Heart left ventricle (tissue), 16 donors: ENCODE measurements around the gene NAPA. TPM values are rescaled to one million over a fixed set of nuclear protein-coding genes. Genes with fewer than 3 reads are reported as not detected.

Experiments used
- ATAC-seq, 4 donors: fragments of 200-7000 bp; cut with Tn5 transposase; one replicate each; pipeline ENCODE4 v1.9.1; 2020 to 2022; ENCODE audit warnings: moderate library complexity in 4 of 4, mild to moderate bottlenecking in 3 of 4, moderate number of reproducible peaks in 1 of 4
- DNase-seq, 5 donors: peaks; one replicate each; pipeline ENCODE4 v3.0.0-alpha.2; 2020
- H3K27ac ChIP-seq, 12 donors: fragments of 200-600 bp; sonication (generic) in 4 of 12; one replicate each; pipeline versions ENCODE4 v1.5.0 to v1.8.0; 2016 to 2022; ENCODE audit warnings: mild to moderate bottlenecking in 2 of 12
- H3K27me3 ChIP-seq, 9 donors: fragments of 200-600 bp; sonication (generic) in 2 of 9; one replicate each; pipeline versions ENCODE4 v1.5.1 to v1.8.0; 2016 to 2022; ENCODE audit warnings: mild to moderate bottlenecking in 3 of 9
- H3K36me3 ChIP-seq, 9 donors: fragments of 200-600 bp; sonication (generic) in 2 of 9; one replicate each; pipeline versions ENCODE4 v1.5.0 to v1.8.0; 2018 to 2022; ENCODE audit warnings: mild to moderate bottlenecking in 2 of 9
- H3K4me1 ChIP-seq, 12 donors: fragments of 200-600 bp; sonication (generic) in 4 of 12; one replicate each; pipeline versions ENCODE4 v1.5.0 to v1.8.0; 2016 to 2022; ENCODE audit warnings: mild to moderate bottlenecking in 3 of 12
- H3K4me3 ChIP-seq, 12 donors: fragments of 200-600 bp; sonication (generic) in 4 of 12; one replicate each; pipeline versions ENCODE4 v1.5.0 to v1.8.0; 2017 to 2022; ENCODE audit warnings: mild to moderate bottlenecking in 9 of 12, moderate library complexity in 4 of 12
- H3K9me3 ChIP-seq, 12 donors: fragments of 200-600 bp; sonication (generic) in 4 of 12; one replicate each; pipeline versions ENCODE4 v1.5.0 to v1.8.0; 2016 to 2022; ENCODE audit warnings: mild to moderate bottlenecking in 1 of 12
- CTCF ChIP-seq, 12 donors: fragments of 200-600 bp; sonication (generic) in 4 of 12; IDR thresholded peaks; one replicate each; pipeline versions ENCODE4 v1.5.0 to v1.8.0; 2018 to 2022; ENCODE audit warnings: antibody characterized with exemption in 12 of 12, mild to moderate bottlenecking in 5 of 12
- POLR2A ChIP-seq, 2 donors: fragments of 450-650 bp; IDR thresholded peaks; one replicate each; pipeline ENCODE4 v1.6.1; 2017; ENCODE audit warnings: antibody characterized with exemption in 2 of 2, mild to moderate bottlenecking in 2 of 2, moderate library complexity in 2 of 2
- WGBS, 4 donors: extraction: QIAGEN DNeasy Blood & Tissue Kit in 2 of 4; methylation state at CpG; one replicate each; pipeline versions ENCODE4 v1.1.5 to v1.1.7; 2013 to 2018; 5-methylcytosine and 5-hydroxymethylcytosine counted together
- intact Hi-C, 10 donors: fragments of 100-400 bp; cut with DNase I; formaldehyde crosslinking; loops; one replicate each; pipeline versions ENCODE4 v1.11.1 to v1.14.2; 2022
- polyA plus RNA-seq, 2 donors: library from polyadenylated mRNA; stranded (reverse); fragments of 200-250 nt; gene quantifications; one replicate each; pipeline ENCODE4 v1.2.3, GENCODE V29; 2013
- total RNA-seq, 9 donors: library from RNA; depleted of rRNA in 2 of 9; stranded (reverse); fragments of >200 nt in 2 of 9; fragmentation: NEBNext Ultra II Directional in 3 of 9; extraction: Animal tissue kit (Norgen Biotek cat#: 25700) in 3 of 9; gene quantifications; one replicate each; pipeline versions ENCODE4 v1.1.0 to v1.2.4, GENCODE V29; 2016 to 2023
- donor health status: ischemic (EF 13 %, LVEDD 7.1; RV severe dilation, severe dysfunction).
- donor health status: healthy with polysubstance abuse.
- donor health status: DM: no; HTN: yes; CAD: no.
- donor health status: DM: no; HTN: no; CAD: no.
- donor health status: ischemic (EF 25% LVEDD 6.9; RV normal size, moderate dysfunction).
- donor health status: ischemic (EF 25% LVEDD 5.7; RV mildly dilated, moderate dysfunction).
- donor health status: healthy.
- donor health status: DM: yes; HTN: yes; CAD: no.
- donor health status: ischemic (EF 35%, LVEDD 5.7; RV mildly dilated, moderate dysfunction).
- donor health status: nonischemic (EF 11% LVEDD 7.7; RV severe dilation, severe dysfunction).
- donor health status: DM: yes; HTN: yes; CAD: no.
- donor health status: PGD.
- donor health status: ischemic (EF 29% LVEDD 5.4; RV normal size, mild dysfunction).
- donor health status: nonischemic (EF 23%, LVEDD 6.1; RV moderate dilation, normal function).

NAPA gene
- total and polyA plus RNA-seq, 11 donors = 113 to 238 (median 122) TPM

DNA sequence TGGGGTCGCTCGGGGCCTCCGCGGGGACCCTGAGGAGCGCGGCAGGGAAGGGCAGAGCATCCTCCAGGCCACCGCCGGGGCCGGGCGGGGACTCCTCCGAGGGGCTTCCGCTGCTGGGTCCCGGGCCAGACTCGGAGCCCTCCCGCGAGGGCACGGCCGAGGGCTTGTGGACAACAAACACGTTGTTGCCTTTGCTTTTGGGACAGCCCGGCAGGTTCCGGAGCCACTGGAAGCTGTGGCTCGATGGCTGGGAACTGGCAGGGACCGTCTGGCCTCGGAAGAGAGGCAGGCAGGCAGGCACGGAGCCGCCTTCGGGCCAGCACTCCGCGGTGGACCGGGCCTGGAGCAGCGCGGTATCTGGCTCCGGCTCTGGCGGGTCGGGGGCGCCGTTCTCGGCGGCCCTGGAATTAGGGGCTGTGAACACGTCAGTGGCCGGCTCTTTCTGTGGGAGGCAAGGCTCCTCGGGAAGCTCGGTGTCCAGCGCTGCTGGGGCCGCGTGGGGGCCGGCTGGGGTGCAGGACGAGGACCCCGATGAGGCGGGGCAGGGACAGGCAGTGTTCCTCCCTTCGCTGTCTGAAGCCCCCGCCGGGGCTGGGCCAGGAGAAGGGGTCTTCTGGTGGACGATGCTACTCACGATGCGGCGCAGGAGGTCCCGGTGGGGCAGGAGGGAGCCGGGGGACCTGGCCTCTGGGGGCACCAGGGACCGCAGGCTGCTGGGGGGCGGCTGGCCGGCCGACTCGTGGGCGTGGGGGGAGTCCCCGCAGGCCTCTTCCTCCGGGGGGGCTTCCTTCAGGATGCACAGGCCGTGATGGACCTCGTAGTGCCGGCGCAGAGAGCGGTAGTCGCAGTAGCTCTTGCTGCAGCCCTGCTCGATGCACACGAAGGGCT, 30.4 kb upstream of the NAPA start:
- no peak for ATAC-seq
- peaks cover 0 to 16% (median 5%) of the 10 kb centered on the region in 12 donors for H3K4me1 ChIP-seq
- no peak overlapping the region for H3K27ac ChIP-seq
- 23 to 44% (median 29%) methylated on average over 24 to 75 of the region's 75 CpGs for WGBS, 4 donors
- H3K36me3 ChIP-seq = no peaks in the 10 kb centered on the region
- TF ChIP-seq POLR2A (IDR thresholded peaks at IDR 0.05) (no peak), CTCF (IDR thresholded peaks at IDR 0.05) (no peak)
- peak overlapping the region in 9 of 12 donors; percentile 3 to 34 (median 23) for H3K4me3 ChIP-seq
- H3K27me3 ChIP-seq = peaks cover 0 to 29% (median 12%) of the 10 kb centered on the region in 9 donors
- DNase-seq = no peak
- H3K9me3 ChIP-seq = no peaks in the 10 kb centered on the region
- intact Hi-C loops = no loop called here

DNA sequence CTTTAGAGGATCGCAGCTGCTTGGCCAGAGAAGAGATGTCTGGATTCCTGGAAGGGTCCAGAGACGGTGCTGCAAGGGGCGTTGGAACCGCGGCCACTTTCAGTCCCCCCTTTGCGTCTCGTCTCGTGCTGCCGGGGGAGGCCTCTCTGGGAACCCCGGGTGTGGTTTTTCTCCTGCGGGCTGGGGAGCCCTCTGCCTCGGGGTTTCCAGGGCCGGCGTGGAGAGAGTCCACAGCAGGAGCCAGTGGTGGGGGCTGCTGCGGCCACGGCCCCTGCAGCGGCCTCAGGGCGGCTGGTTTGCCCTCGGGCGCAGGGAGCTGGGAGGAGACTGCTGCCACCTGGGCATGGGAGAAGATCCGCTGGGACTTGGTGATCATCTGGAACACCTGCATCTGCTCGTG, 29.6 kb upstream of the NAPA start:
- WGBS, 4 donors = 87 to 92% (median 91%) methylated on average over 13 to 22 of the region's 22 CpGs
- intact Hi-C loops = no loop called here
- TF ChIP-seq CTCF (IDR thresholded peaks at IDR 0.05) (no peak), POLR2A (IDR thresholded peaks at IDR 0.05) (no peak)
- ATAC-seq (no peak), DNase-seq (no peak)
- Histone ChIP-seq H3K4me3 (no peak overlapping the region), H3K27me3 (peaks cover 0 to 29% (median 12%) of the 10 kb centered on the region in 9 donors), H3K4me1 (peaks cover 0 to 16% (median 5%) of the 10 kb centered on the region in 12 donors), H3K9me3 (no peaks in the 10 kb centered on the region), H3K36me3 (no peaks in the 10 kb centered on the region), H3K27ac (no peak overlapping the region)

GRCh38 chr19:47544075-47544474, 29.2 kb upstream of the NAPA start:
- intact Hi-C loops = no loop called here
- Histone ChIP-seq H3K4me3 (no peak overlapping the region), H3K4me1 (peaks cover 0 to 16% (median 5%) of the 10 kb centered on the region in 12 donors), H3K9me3 (no peaks in the 10 kb centered on the region), H3K27ac (no peak overlapping the region), H3K27me3 (peaks cover 0 to 29% (median 12%) of the 10 kb centered on the region in 9 donors), H3K36me3 (no peaks in the 10 kb centered on the region)
- ATAC-seq = no peak
- WGBS, 4 donors = 91 to 94% (median 93%) methylated on average over 16 to 18 of the region's 18 CpGs
- no peak for DNase-seq
- no peak for TF ChIP-seq POLR2A (IDR thresholded peaks at IDR 0.05)
- TF ChIP-seq CTCF (IDR thresholded peaks at IDR 0.05) = no peak

- intact Hi-C loops = no loop called here
These were observed 27.2 kb upstream of the NAPA start for GRCh38 chr19:47542030-47542475.

More at GRCh38 chr19:47542030-47542475, 27.2 kb upstream of the NAPA start:
- TF ChIP-seq CTCF (IDR thresholded peaks at IDR 0.05) (no peak), POLR2A (IDR thresholded peaks at IDR 0.05) (no peak)
- 38 to 44% (median 41%) methylated on average over 9 of the region's 9 CpGs for WGBS, 4 donors
- peak; percentile 85 to 93 (median 89) for ATAC-seq
- H3K27me3 ChIP-seq = peaks cover 0 to 28% (median 12%) of the 10 kb centered on the region in 9 donors
- H3K9me3 ChIP-seq = no peaks in the 10 kb centered on the region
- peak overlapping the region in 11 of 12 donors; percentile 4 to 88 (median 68) for H3K27ac ChIP-seq
- DNase-seq = peak in 4 of 5 donors; percentile 29 to 56 (median 48)
- H3K36me3 ChIP-seq = no peaks in the 10 kb centered on the region
- peaks cover 0 to 16% (median 5%) of the 10 kb centered on the region in 12 donors for H3K4me1 ChIP-seq
- H3K4me3 ChIP-seq = no peak overlapping the region
